ENCODE results near the gene DPPA4.
"Not testable (repeated sequence)": the region's sequence is repeated elsewhere in the genome, so short reads cannot be mapped to it uniquely, and the experiment has no call there.

Gene DPPA4, protein sequence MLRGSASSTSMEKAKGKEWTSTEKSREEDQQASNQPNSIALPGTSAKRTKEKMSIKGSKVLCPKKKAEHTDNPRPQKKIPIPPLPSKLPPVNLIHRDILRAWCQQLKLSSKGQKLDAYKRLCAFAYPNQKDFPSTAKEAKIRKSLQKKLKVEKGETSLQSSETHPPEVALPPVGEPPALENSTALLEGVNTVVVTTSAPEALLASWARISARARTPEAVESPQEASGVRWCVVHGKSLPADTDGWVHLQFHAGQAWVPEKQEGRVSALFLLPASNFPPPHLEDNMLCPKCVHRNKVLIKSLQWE

GRCh38 chr3:109337393-109337792 is at the start of gene DPPA4:
Gene DPPA4 (minus strand): TSS chr3:109337546. CDS start chr3:109337517, 29 bp downstream.
- no peak for DNase-seq

DNA sequence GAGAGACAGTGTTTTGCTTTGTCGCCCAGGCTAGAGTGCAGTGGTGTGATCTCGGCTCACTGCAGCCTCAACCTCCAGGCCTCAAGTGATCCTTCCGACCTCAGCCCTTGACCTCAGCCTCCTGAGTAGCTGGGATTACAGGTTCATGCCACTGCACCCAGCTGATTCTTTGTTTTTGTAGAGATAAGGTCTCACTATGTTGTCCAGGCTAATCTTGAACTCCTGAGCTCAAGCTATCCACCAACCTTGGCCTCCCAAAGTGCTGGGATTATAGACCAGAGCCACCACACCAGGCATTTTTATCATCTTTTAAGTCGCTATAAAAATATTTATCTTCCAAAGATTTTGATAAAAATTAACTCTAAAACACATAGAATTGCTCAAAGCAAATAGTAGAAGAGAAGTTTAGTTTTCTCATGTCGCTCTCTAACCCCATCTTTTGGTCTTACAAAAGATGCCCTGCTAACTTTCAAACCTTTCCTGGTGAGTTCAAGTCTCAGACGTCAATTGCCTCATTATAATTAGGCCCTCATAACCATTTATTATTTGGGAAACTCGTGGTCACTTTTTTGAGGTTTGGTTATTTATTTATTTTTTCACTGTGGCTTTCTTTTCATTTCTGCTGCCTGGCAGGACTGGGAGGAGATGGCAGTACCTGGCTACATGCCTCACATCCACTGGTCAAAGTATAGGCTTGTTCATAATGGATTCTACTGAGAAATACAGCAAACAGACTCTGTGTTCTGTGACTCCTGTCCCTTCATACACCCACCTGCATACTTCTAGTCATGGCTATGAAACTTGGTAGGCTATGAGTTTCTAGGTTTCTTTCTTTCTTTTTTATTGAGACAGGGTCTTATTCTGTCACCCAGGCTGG is 48.3 kb upstream of the DPPA4 start:
- no peak for DNase-seq

- no peak for DNase-seq
Observed at GRCh38 chr3:109384164-109384563, 46.8 kb upstream of the DPPA4 start.

GRCh38 chr3:109382588-109382987 is 45.2 kb upstream of the DPPA4 start:
- no peak for DNase-seq

- no peak for DNase-seq
Observed at GRCh38 chr3:109375975-109376374, 38.6 kb upstream of the DPPA4 start.

DNA sequence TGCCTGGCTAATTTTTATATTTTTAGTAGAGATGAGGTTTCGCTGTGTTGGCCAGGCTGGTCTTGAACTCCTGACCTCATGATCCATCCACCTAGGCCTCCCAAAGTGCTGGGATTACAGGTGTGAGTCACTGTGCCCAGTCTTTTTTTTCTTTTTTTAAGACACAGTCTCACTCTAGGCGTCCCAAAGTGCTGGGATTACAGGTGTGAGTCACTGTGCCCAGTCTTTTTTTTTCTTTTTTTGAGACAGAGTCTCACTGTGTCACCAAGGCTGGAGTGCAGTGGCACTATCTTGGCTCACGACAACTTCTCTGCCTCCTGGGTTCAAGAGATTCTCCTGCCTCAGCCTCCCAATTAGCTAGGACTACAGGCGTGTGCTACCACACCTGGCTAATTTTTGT is 37.1 kb upstream of the DPPA4 start:
- DNase-seq, result not testable (repeated sequence)

DNA sequence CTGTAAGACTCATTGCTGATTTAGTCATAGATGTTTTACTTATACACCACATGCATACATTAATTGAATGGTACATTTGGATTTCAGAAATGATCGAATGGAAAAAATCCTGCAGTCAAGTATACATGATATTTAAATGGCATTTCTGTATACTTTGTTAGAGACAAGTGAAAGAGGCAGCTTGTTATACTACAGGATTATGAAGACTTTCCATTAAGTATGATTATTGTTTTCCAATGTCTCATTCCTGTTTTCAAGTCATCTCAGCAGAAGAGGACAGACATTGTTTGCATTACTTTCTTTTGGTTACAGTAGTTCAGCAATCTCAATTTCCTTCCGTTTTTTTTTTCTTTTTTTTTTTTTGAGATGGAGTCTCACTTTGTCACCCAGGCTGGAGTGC is 36.6 kb upstream of the DPPA4 start:
- no peak for DNase-seq

GRCh38 chr3:109372639-109373038 is 35.3 kb upstream of the DPPA4 start:
- DNase-seq, result no peak

- no peak for DNase-seq
Observed at GRCh38 chr3:109369510-109369909, 32.2 kb upstream of the DPPA4 start.

DNA sequence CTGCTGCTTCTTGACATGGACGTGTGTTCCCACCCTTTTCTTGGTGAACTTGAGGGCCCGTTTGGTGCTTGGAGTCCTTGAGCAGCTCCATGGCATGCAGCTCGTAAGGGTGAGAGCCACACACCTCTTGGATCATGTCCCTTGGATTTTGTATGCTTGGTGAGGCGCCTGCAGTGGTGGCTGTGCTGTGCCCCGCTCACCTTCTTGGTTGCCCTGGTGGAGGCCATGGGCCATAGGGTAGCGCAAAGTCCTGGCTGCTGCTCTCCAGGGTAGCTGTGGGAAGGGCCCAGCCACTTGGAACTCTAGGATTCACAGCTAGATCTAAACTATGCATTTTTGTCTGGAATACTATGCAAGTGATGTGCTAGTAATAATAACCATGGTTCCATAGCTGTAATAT is 26.7 kb upstream of the DPPA4 start:
- no peak for DNase-seq

GRCh38 chr3:109363634-109364033 is 26.3 kb upstream of the DPPA4 start:
- no peak for DNase-seq

- DNase-seq, result no peak
Observed at GRCh38 chr3:109362823-109363222, 25.5 kb upstream of the DPPA4 start.

DNA sequence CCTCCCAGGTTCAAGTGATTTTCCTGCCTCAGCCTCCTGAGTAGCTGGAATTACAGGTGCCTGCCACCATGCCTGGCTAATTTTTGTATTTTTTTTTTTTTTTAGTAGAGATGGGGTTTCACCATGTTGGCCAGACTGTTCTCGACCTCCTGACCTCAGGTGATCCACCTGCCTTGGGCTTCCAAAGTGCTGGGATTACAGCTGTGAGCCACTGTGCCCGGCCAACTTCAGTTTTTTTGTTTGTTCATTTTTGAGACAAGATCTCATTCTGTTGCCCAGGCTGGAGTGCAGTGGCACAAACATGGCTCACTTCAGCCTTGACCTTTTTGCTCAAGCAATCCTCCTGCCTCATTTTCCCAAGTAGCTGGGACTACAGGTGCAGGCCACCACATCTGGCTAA is 21.5 kb upstream of the DPPA4 start:
- DNase-seq, result not testable (repeated sequence)

- DNase-seq, result no peak
Observed at GRCh38 chr3:109356442-109357155, 19.3 kb upstream of the DPPA4 start.

DNA sequence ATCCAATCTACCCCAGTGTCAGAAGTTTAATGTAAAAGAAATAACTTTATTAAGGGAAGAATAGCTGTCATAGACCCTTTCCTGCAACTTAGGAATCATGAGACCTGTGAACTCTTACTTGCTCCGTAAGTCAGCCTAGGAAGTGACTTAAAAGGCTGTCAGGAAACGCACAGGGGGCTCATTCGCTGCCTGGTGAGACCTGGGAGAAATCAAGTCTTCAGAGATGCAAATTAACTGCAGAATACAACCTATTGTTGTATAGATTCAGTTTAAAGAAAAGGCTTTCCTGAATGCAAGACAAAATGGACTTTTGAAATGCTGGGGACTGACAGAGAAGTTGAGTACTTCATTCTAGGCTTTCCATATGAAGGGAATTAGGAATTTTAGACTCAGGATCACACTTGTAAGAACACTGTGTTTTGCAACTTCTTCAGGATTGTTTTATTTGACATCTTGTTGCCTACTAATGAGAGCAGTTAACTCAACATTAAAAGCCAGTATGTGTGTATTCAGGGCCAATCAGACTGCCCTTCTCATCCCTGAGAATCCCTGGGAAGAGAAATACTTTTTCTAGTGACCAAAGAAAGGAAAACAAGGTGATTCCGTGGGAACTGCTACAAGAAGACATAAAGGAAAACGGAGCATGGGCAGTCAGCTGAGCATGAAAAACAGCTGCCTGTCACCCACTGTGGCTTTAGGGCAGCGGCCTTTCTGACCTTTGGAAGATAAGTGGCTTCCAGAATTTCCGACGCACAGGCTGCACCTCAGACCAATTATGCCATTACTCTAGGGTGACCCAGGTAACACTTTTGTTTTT is 18.5 kb upstream of the DPPA4 start:
- DNase-seq, result no peak

DNA sequence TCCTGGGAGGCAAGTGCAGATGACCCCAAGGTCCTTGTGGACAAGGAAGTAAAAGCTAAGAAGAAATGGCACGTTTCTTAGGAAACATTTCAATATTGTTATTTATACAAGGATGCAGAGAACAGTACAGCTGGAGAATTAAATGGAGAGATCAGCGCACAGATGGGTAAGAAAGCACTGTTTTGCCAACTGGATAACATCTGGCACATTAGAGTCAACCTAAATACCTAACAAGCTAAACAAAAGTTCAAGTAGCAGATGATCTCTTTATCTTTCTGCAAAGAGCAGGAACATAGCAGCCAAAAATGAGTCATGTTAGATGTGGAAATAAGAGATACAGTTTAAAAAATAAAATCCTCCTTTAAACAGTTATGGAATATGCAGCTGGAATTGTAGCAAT is 15.7 kb upstream of the DPPA4 start:
- no peak for DNase-seq

DNA sequence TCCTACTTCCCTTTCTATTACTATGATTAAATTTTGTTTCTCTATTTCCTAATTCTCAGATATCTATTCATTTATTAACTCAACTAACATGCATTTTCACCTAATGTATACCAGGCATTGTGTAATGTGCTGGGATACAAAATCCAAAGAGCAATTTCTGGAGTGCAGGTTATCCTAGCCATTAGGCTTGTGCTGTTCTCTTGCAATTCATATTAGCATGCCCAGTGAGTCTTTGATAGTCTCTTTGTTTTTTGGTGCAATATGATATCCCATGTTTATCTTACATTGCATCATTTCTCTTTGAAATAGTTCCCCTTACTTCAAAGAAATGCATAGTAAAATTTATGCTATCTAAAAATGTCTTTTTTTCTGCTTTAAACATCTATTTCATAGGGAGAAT is 13.9 kb upstream of the DPPA4 start:
- DNase-seq, result no peak

DNA sequence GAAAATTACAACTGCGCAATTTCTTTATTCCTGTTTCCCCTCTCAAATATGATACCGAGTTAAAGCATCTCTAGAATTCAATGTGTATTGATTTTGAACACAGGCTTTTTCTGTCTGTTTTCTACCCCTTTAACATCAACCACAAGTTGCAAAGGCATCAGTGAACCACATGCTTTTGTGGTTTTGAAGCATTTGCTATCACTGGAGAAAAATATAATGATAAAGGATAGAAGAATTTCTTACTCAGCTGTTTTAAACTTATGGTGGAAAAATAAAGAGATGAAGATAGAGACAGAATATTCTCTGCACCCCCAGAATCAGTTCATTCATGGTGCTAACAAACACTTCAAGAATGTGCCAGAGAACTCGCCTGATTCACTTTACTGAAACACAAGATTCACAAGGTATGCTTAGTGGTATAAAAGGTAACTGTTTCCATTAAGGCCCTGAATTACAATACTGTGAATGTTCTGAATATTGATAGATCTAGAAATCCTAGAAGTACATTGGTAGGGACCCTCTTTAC is 9.5 kb upstream of the DPPA4 start:
- DNase-seq, result no peak

DNA sequence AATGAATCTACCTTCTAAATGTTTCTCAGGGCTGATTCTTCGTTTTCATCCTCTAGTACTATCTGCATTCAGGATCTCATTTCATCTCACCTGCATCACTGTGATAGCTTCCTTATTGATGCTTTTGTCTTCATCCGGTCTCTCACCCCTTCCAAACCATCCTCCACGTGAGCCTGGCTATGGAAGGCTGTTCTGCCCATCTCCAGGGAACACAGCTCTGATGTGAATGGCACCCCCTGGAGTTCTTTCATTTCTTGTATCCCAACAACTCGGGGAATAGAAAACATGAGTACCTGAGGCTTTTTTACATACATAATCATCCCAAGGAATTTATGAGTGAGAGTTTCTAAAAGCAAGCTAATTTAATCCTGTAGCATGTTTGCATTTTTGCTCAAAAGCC is 8.8 kb upstream of the DPPA4 start:
- DNase-seq, result no peak

GRCh38 chr3:109339714-109340648 is 2.6 kb upstream of the DPPA4 start:
- no peak for DNase-seq

- no peak for DNase-seq
Observed at GRCh38 chr3:109339197-109339596, 1.9 kb upstream of the DPPA4 start.
